C4-2B (cell line): ENCODE data around the gene LRRC73.

ENCODE experiments used
- H3K27ac ChIP-seq: fragments of 450-650 bp; 2 replicates; pipeline ENCODE4 v1.5.1; 2017
- ZFX ChIP-seq: fragments of 450-650 bp; IDR thresholded peaks from 2 replicates; pipeline ENCODE4 v1.6.1; 2017
- TF ChIP-seq, protein P1 (sequence below): fragments of 450-650 bp; conservative IDR thresholded peaks from 2 replicates; pipeline ENCODE4 v1.5.1; 2017; ENCODE audit warnings: mild to moderate bottlenecking

LRRC73 gene

GRCh38 chr6:43532201-43532600, 22.1 kb upstream of the LRRC73 start:
- no peak overlapping the region for H3K27ac ChIP-seq
- TF ChIP-seq ZFX: no peak
- TF ChIP-seq, protein P1, sequence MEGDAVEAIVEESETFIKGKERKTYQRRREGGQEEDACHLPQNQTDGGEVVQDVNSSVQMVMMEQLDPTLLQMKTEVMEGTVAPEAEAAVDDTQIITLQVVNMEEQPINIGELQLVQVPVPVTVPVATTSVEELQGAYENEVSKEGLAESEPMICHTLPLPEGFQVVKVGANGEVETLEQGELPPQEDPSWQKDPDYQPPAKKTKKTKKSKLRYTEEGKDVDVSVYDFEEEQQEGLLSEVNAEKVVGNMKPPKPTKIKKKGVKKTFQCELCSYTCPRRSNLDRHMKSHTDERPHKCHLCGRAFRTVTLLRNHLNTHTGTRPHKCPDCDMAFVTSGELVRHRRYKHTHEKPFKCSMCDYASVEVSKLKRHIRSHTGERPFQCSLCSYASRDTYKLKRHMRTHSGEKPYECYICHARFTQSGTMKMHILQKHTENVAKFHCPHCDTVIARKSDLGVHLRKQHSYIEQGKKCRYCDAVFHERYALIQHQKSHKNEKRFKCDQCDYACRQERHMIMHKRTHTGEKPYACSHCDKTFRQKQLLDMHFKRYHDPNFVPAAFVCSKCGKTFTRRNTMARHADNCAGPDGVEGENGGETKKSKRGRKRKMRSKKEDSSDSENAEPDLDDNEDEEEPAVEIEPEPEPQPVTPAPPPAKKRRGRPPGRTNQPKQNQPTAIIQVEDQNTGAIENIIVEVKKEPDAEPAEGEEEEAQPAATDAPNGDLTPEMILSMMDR: no peak

- no peak overlapping the region; the same call in 1 of the 2 replicates for H3K27ac ChIP-seq
- TF ChIP-seq, protein P1: no peak
- TF ChIP-seq ZFX: no peak
Measured at GRCh38 chr6:43524483-43524961, 14.4 kb upstream of the LRRC73 start.

GRCh38 chr6:43523284-43523683, 13.1 kb upstream of the LRRC73 start:
- no peak for TF ChIP-seq ZFX
- TF ChIP-seq, protein P1: no peak
- no peak overlapping the region for H3K27ac ChIP-seq

- TF ChIP-seq, protein P1: no peak
- no peak for TF ChIP-seq ZFX
- H3K27ac ChIP-seq: no peak overlapping the region
Measured at GRCh38 chr6:43522547-43523261, 12.6 kb upstream of the LRRC73 start.

DNA sequence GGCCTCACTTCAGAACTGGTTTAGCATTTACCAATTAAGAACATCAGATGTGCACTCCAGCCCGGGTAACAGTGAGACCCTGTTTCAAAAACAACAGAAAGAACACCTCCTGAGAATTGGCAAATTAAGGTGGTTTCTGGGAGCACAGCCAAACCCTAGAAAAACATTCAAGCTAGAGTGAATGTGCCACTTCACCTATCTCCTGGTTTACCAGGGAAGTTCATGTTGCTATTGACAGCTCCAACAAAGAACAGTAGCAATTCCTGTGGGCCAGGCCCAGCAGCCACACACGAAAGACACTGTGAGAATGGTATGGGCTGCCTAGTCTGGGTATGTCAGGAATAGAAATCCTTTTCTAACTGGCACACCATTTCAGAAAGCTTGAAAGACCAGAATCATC, 11.7 kb upstream of the LRRC73 start:
- no peak overlapping the region for H3K27ac ChIP-seq
- TF ChIP-seq ZFX: no peak
- TF ChIP-seq, protein P1: no peak

- no peak overlapping the region for H3K27ac ChIP-seq
- no peak for TF ChIP-seq ZFX
- TF ChIP-seq, protein P1: no peak
Measured at GRCh38 chr6:43520097-43520496, 10.0 kb upstream of the LRRC73 start.

GRCh38 chr6:43517505-43518357, 7.6 kb upstream of the LRRC73 start:
- TF ChIP-seq, protein P1: no peak
- no peak for TF ChIP-seq ZFX
- H3K27ac ChIP-seq: peak overlapping the region; percentile 84
